WTC11 (cell line): ENCODE results near the gene PREX1. TPM values are rescaled to one million over a fixed set of nuclear protein-coding genes. Genes with fewer than 3 reads are reported as not detected.

ENCODE experiments used
- ATAC-seq: fragments of 200-7000 bp; cut with Tn5 transposase; 2 replicates; pipeline ENCODE4 v1.10.0; 2021; ENCODE audit warnings: mild to moderate bottlenecking, moderate library complexity
- CTCF ChIA-PET: fragments of 300-600 bp; sonication (Branson Sonifier 250); formaldehyde crosslinking; loops from one replicate; lab custom pipeline; 2021; ENCODE audit warnings: antibody characterized with exemption; lab: Charles Lee
- POLR2A ChIA-PET: fragments of 350-600 bp; sonication (Branson Sonifier 250); formaldehyde crosslinking; loops from one replicate; lab custom pipeline; 2021; ENCODE audit warnings: antibody characterized with exemption; lab: Charles Lee
- DNase-seq: peaks from one replicate; pipeline ENCODE4 v3.0.0; 2021; ENCODE audit warnings: low spot score
- H3K27ac Mint-ChIP-seq: 2 replicates; pipeline ENCODE4 v1.8.0; 2021; ENCODE audit warnings: mixed read lengths
- H3K27me3 Mint-ChIP-seq: 2 replicates; pipeline ENCODE4 v1.8.0; 2021; ENCODE audit warnings: low read depth, mild to moderate bottlenecking, moderate library complexity, mixed read lengths
- H3K36me3 Mint-ChIP-seq: 2 replicates; pipeline ENCODE4 v1.8.0; 2021; ENCODE audit warnings: mixed read lengths
- H3K4me1 Mint-ChIP-seq: 2 replicates; pipeline ENCODE4 v1.8.0; 2022; ENCODE audit warnings: mixed read lengths
- H3K4me3 Mint-ChIP-seq: 2 replicates; pipeline ENCODE4 v1.8.0; 2021; ENCODE audit warnings: mild to moderate bottlenecking, moderate library complexity, mixed read lengths
- H3K9me3 Mint-ChIP-seq: 2 replicates; pipeline ENCODE4 v1.8.0; 2021; ENCODE audit warnings: mixed read lengths
- ATF1 ChIP-seq: sonication (generic); formaldehyde crosslinking; IDR thresholded peaks from 2 replicates; pipeline ENCODE4 v1.8.1; 2023; ENCODE audit warnings: mild to moderate bottlenecking, moderate library complexity, missing genetic modification reagents
- EMX1 ChIP-seq: fragments of 250-450 bp; sonication (Bioruptor Pico); IDR thresholded peaks from 2 replicates; pipeline ENCODE4 v1.8.0; 2021; ENCODE audit warnings: mild to moderate bottlenecking
- PRRX2 ChIP-seq: fragments of 250-450 bp; sonication (Bioruptor Pico); IDR thresholded peaks from 2 replicates; pipeline ENCODE4 v1.8.0; 2021; ENCODE audit warnings: mild to moderate bottlenecking
- RORB ChIP-seq: fragments of 250-450 bp; sonication (Bioruptor Pico); IDR thresholded peaks from 2 replicates; pipeline ENCODE4 v1.9.0; 2021; ENCODE audit warnings: mild to moderate bottlenecking
- SOX15 ChIP-seq: fragments of 250-450 bp; sonication (Bioruptor Pico); IDR thresholded peaks from 2 replicates; pipeline ENCODE4 v1.9.0; 2021; ENCODE audit warnings: mild to moderate bottlenecking
- SP1 ChIP-seq: sonication (generic); formaldehyde crosslinking; conservative IDR thresholded peaks from 2 replicates; pipeline ENCODE4 v1.8.1; 2022; ENCODE audit warnings: missing genetic modification reagents
- TP53 ChIP-seq: sonication (generic); formaldehyde crosslinking; IDR thresholded peaks from 2 replicates; pipeline ENCODE4 v1.8.1; 2023; ENCODE audit warnings: mild to moderate bottlenecking, missing genetic modification reagents
- ZBTB21 ChIP-seq: sonication (generic); formaldehyde crosslinking; IDR thresholded peaks from 2 replicates; pipeline ENCODE4 v1.8.1; 2023; ENCODE audit warnings: mild to moderate bottlenecking, missing genetic modification reagents, borderline replicate concordance
- ZNF138 ChIP-seq: sonication (generic); formaldehyde crosslinking; conservative IDR thresholded peaks from 2 replicates; pipeline ENCODE4 v1.8.1; 2022; ENCODE audit warnings: mild to moderate bottlenecking, moderate library complexity, missing genetic modification reagents
- ZNF423 ChIP-seq: fragments of 250-450 bp; sonication (Bioruptor Pico); IDR thresholded peaks from 2 replicates; pipeline ENCODE4 v2.1.2; 2022; ENCODE audit warnings: mild to moderate bottlenecking, moderate library complexity
- ZNF671 ChIP-seq: fragments of 250-450 bp; sonication (Bioruptor Pico); IDR thresholded peaks from 2 replicates; pipeline ENCODE4 v1.8.0; 2021; ENCODE audit warnings: mild to moderate bottlenecking
- total RNA-seq: library from RNA; stranded (reverse); gene quantifications from 3 replicates; pipeline ENCODE4 v1.2.3, GENCODE V29; 2021
- TF ChIP-seq, protein P1 (sequence below): fragments of 250-450 bp; sonication (Bioruptor Pico); IDR thresholded peaks from 2 replicates; pipeline ENCODE4 v1.9.0; 2021; ENCODE audit warnings: mild to moderate bottlenecking, borderline replicate concordance
- TF ChIP-seq, protein P2 (sequence below): fragments of 250-450 bp; sonication (Bioruptor Pico); IDR thresholded peaks from 2 replicates; pipeline ENCODE4 v1.9.0; 2021; ENCODE audit warnings: mild to moderate bottlenecking
- TF ChIP-seq, protein P3 (sequence below): sonication (generic); formaldehyde crosslinking; IDR thresholded peaks from 2 replicates; pipeline ENCODE4 v1.8.1; 2023; ENCODE audit warnings: mild to moderate bottlenecking, missing genetic modification reagents
- TF ChIP-seq, protein P4 (sequence below): sonication (generic); formaldehyde crosslinking; IDR thresholded peaks from 2 replicates; pipeline ENCODE4 v1.8.1; 2023; ENCODE audit warnings: mild to moderate bottlenecking, missing genetic modification reagents
- TF ChIP-seq, protein P5 (sequence below): fragments of 250-450 bp; sonication (Bioruptor Pico); conservative IDR thresholded peaks from 2 replicates; pipeline ENCODE4 v1.9.0; 2021; ENCODE audit warnings: mild to moderate bottlenecking
- TF ChIP-seq, protein P6 (sequence below): fragments of 250-450 bp; sonication (Bioruptor Pico); IDR thresholded peaks from 2 replicates; pipeline ENCODE4 v2.1.2; 2022; ENCODE audit warnings: mild to moderate bottlenecking, moderate library complexity

The PREX1 gene
- total RNA-seq, 1 experiment from 2014 or later: 17.3 TPM

DNA sequence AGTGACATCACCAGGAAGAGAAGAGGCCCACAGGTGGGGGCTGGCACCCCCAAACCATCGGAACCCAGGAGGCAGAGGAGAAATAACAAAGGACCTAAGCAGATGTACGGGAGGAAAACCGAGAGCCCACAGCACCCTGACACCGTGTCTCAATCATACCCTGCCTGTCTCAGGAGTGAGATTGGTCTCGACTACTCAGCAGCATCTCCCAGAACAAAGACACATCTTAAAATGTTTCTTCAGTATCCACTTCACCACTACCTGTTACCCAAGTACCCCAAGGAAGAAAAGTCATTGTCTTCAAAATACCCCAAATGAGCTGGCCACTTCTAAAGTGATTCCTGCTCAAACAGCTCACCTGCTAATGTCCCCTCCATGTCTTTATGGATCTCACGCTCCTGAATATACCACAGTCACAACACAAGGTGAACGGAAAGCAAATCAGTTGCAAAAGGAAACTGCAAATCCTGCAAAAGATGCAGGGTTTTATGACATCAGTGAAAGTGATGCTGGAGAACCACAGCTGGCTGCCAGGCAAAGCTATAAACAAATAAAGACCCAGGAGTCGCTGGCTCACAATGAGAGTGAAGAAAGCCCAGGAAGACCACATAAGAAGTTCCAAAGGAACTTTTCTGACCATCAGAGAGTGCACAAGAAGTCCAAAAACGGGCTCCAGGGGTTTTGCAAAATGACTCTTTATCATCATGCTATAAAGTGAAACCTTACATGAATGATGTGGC lies 44.1 kb downstream of the PREX1 start (continued):
- TF ChIP-seq, protein P1, sequence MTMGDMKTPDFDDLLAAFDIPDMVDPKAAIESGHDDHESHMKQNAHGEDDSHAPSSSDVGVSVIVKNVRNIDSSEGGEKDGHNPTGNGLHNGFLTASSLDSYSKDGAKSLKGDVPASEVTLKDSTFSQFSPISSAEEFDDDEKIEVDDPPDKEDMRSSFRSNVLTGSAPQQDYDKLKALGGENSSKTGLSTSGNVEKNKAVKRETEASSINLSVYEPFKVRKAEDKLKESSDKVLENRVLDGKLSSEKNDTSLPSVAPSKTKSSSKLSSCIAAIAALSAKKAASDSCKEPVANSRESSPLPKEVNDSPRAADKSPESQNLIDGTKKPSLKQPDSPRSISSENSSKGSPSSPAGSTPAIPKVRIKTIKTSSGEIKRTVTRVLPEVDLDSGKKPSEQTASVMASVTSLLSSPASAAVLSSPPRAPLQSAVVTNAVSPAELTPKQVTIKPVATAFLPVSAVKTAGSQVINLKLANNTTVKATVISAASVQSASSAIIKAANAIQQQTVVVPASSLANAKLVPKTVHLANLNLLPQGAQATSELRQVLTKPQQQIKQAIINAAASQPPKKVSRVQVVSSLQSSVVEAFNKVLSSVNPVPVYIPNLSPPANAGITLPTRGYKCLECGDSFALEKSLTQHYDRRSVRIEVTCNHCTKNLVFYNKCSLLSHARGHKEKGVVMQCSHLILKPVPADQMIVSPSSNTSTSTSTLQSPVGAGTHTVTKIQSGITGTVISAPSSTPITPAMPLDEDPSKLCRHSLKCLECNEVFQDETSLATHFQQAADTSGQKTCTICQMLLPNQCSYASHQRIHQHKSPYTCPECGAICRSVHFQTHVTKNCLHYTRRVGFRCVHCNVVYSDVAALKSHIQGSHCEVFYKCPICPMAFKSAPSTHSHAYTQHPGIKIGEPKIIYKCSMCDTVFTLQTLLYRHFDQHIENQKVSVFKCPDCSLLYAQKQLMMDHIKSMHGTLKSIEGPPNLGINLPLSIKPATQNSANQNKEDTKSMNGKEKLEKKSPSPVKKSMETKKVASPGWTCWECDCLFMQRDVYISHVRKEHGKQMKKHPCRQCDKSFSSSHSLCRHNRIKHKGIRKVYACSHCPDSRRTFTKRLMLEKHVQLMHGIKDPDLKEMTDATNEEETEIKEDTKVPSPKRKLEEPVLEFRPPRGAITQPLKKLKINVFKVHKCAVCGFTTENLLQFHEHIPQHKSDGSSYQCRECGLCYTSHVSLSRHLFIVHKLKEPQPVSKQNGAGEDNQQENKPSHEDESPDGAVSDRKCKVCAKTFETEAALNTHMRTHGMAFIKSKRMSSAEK (CRISPR knock-in tag): no peak
- no peak for TF ChIP-seq TP53 (CRISPR knock-in tag)

DNA sequence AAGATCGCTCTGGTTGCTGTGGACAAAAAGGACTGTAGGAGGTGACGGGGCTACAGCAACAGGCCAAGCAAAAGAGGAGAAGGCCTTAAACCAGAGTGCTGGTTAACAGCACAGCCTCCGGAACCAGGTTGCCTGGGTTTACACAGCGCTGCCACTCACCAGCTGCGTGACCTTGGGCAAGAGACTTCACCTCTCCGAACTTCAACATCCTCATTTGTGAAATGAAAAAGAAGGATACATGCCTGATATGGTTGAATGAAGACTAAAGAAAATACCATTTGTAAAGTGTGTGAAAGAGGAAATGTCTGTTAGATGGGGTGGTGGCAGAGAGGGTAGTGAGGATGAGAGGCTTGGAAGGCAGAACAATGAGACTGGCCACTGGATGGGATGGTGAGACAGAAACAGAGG lies 44.9 kb downstream of the PREX1 start:
- TF ChIP-seq TP53 (CRISPR knock-in tag) (no peak), PRRX2 (CRISPR knock-in tag) (no peak), EMX1 (CRISPR knock-in tag) (no peak)
- TF ChIP-seq, protein P2, sequence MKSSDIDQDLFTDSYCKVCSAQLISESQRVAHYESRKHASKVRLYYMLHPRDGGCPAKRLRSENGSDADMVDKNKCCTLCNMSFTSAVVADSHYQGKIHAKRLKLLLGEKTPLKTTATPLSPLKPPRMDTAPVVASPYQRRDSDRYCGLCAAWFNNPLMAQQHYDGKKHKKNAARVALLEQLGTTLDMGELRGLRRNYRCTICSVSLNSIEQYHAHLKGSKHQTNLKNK (CRISPR knock-in tag): no peak
- POLR2A ChIA-PET: no interaction called here
- no peak overlapping the region for H3K4me3 Mint-ChIP-seq
- peaks cover 11% of the 10 kb centered on the region for H3K36me3 Mint-ChIP-seq
- no peak for ATAC-seq
- no peaks in the 10 kb centered on the region for H3K27me3 Mint-ChIP-seq
- peaks cover 6% of the 10 kb centered on the region for H3K4me1 Mint-ChIP-seq
- CTCF ChIA-PET: no interaction called here
- peaks cover 13% of the 10 kb centered on the region for H3K9me3 Mint-ChIP-seq
- no peak overlapping the region for H3K27ac Mint-ChIP-seq
- DNase-seq: no peak

DNA sequence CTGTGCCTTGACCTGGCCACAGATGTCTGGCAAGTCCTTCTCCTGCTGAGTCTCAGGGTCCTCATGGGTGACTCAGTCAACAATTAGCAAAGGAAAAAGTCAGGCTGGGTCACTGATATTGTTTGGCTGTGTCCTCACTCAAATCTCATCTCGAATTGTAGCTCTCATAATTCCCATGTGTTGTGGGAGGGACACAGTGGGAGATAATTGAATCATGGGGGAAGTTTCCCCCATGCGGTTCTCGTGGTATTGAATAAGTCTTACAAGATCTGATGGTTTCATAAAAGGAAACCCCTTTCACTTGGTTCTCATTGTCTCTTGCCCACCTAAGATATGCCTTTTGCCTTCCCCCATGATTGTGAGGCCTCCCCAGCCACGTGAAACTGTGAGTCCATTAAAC lies 45.7 kb downstream of the PREX1 start:
- Mint-ChIP-seq H3K36me3 (peaks cover 11% of the 10 kb centered on the region), H3K27ac (no peak overlapping the region), H3K4me1 (peaks cover 1% of the 10 kb centered on the region), H3K4me3 (no peak overlapping the region), H3K9me3 (peaks cover 13% of the 10 kb centered on the region), H3K27me3 (no peaks in the 10 kb centered on the region)
- DNase-seq (no peak), ATAC-seq (no peak)
- ChIA-PET POLR2A (no interaction called here), CTCF (no interaction called here)
- TF ChIP-seq, protein P3, sequence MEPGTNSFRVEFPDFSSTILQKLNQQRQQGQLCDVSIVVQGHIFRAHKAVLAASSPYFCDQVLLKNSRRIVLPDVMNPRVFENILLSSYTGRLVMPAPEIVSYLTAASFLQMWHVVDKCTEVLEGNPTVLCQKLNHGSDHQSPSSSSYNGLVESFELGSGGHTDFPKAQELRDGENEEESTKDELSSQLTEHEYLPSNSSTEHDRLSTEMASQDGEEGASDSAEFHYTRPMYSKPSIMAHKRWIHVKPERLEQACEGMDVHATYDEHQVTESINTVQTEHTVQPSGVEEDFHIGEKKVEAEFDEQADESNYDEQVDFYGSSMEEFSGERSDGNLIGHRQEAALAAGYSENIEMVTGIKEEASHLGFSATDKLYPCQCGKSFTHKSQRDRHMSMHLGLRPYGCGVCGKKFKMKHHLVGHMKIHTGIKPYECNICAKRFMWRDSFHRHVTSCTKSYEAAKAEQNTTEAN (CRISPR knock-in tag): no peak
- no peak for TF ChIP-seq TP53 (CRISPR knock-in tag)

DNA sequence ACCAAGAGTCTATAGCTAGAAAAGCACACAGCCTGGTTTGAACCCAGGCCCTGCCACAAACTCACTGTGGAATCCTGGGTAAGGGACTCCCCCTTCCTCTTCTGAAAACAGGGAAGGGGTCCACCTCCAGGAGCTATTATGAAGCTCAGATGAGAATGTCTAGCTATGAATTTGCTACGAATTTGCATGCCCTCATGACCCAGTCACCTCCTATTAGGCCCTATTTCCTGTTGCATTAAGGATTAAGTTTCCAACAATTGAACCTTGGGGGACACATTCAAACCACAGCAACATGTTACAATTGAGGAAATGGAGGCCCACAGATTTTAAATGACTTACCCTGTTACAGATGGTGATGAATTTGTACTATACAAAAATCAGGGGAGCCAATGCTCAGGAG lies 46.2 kb downstream of the PREX1 start:
- no peak overlapping the region for H3K4me3 Mint-ChIP-seq
- no peak overlapping the region for H3K27ac Mint-ChIP-seq
- no peaks in the 10 kb centered on the region; the same call in 1 of the 2 replicates for H3K4me1 Mint-ChIP-seq
- peaks cover 11% of the 10 kb centered on the region for H3K36me3 Mint-ChIP-seq
- no peaks in the 10 kb centered on the region for H3K27me3 Mint-ChIP-seq
- peaks cover 17% of the 10 kb centered on the region for H3K9me3 Mint-ChIP-seq
- CTCF ChIA-PET: no interaction called here
- ATAC-seq (no peak), DNase-seq (no peak)
- POLR2A ChIA-PET: no interaction called here
- TF ChIP-seq ZNF138 (no peak), RORB (CRISPR knock-in tag) (no peak), ZNF423 (CRISPR knock-in tag) (no peak), SP1 (CRISPR knock-in tag) (no peak), ATF1 (CRISPR knock-in tag) (no peak), ZNF671 (no peak), SOX15 (CRISPR knock-in tag) (no peak), ZBTB21 (CRISPR knock-in tag) (no peak)
- TF ChIP-seq, protein P4, sequence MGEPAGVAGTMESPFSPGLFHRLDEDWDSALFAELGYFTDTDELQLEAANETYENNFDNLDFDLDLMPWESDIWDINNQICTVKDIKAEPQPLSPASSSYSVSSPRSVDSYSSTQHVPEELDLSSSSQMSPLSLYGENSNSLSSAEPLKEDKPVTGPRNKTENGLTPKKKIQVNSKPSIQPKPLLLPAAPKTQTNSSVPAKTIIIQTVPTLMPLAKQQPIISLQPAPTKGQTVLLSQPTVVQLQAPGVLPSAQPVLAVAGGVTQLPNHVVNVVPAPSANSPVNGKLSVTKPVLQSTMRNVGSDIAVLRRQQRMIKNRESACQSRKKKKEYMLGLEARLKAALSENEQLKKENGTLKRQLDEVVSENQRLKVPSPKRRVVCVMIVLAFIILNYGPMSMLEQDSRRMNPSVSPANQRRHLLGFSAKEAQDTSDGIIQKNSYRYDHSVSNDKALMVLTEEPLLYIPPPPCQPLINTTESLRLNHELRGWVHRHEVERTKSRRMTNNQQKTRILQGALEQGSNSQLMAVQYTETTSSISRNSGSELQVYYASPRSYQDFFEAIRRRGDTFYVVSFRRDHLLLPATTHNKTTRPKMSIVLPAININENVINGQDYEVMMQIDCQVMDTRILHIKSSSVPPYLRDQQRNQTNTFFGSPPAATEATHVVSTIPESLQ (CRISPR knock-in tag): no peak
- TF ChIP-seq, protein P5, sequence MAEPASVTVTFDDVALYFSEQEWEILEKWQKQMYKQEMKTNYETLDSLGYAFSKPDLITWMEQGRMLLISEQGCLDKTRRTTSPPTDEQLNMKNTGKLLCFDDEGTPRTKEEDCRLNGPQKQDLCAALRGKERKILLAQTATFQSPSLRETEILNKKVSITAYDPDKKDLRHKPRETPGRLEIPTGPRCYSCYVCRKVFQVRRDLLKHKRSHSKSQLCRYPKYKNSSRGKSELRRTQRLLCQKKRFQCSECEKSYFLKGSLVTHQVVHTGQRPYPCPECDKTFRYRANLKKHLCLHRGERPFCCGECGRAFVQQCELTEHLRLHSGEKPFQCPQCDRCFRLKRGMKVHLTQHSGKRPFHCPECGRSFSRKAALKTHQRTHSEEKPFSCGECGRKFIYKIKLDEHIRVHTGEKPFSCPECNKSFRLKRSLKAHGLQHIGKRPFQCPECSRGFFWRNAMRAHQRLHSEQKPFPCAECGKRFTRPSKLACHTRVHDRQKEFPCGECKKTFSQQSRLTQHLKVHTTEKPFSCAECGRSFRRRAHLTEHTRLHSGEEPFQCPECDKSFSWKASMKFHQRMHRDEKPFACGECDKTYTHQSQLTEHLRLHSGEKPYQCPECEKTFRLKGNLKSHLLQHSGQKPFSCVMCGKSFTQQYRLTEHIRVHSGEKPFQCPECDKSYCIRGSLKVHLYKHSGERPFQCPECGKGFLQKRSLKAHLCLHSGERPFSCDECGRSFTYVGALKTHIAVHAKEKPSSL: no peak
- TF ChIP-seq, protein P6, sequence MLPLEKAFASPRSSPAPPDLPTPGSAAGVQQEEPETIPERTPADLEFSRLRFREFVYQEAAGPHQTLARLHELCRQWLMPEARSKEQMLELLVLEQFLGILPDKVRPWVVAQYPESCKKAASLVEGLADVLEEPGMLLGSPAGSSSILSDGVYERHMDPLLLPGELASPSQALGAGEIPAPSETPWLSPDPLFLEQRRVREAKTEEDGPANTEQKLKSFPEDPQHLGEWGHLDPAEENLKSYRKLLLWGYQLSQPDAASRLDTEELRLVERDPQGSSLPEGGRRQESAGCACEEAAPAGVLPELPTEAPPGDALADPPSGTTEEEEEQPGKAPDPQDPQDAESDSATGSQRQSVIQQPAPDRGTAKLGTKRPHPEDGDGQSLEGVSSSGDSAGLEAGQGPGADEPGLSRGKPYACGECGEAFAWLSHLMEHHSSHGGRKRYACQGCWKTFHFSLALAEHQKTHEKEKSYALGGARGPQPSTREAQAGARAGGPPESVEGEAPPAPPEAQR (CRISPR knock-in tag): no peak
